Erythroblast (primary cell): Measurements from ENCODE around the gene PRTG.
"Not testable (repeated sequence)": the region's sequence is repeated elsewhere in the genome, so short reads cannot be mapped to it uniquely, and the experiment has no call there.

Experiments used
- DNase-seq, 2 experiments: peaks; one replicate each; lab custom pipeline; 2025; lab: John Stamatoyannopoulos, UW
- GATA1 ChIP-seq: IDR thresholded peaks from 2 replicates; pipeline ENCODE4 v1.6.1; 2011; ENCODE audit warnings: low read depth, mild to moderate bottlenecking, control low read depth, low read length, moderate library complexity
- POLR2A ChIP-seq: IDR thresholded peaks from 2 replicates; pipeline ENCODE4 v1.6.1; 2011; ENCODE audit warnings: mild to moderate bottlenecking, low read length

PRTG gene

DNA sequence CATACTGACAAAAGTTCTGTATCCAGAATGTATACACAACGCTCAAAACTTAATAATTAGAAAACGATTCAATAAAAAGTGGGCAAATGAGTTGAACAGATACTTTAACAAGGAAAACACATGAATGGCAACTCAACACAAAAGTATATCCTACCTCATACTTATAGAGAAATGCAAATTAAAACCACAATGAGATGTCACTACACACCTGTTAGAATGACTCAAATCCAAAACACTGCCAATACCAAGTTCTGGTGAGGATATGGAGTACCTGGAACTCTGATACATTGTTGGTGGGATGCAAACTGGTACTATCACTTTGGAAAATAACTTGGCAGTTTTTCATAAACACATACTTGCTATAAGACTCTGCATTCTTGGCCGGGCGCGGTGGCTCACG, 42.1 kb downstream of the PRTG start:
- TF ChIP-seq GATA1 (no peak), POLR2A (no peak)
- DNase-seq: no peak

DNA sequence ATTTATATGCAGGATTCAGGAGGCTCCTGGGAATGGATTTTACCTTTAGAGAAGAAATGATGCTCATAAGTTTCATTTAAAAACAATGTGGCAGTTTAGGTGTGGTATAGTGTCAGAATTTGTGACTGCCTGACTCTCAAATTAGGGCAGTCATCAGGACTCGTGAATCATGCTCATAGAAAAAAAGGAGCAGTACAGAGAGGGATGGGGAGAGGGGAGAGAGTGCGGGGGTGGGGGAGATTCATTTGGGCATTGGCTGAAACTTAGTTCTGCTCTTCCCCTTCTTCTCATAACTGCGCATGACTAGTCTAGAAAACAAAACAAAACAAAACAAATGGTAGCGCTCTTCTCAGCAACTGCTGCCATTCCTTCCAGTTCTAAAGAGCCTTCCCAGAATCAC, 44.3 kb downstream of the PRTG start:
- DNase-seq: no peak
- no peak for TF ChIP-seq POLR2A

GRCh38 chr15:55696221-55696620, 46.7 kb downstream of the PRTG start:
- TF ChIP-seq GATA1: no peak
- TF ChIP-seq POLR2A: no peak
- DNase-seq: no peak

DNA sequence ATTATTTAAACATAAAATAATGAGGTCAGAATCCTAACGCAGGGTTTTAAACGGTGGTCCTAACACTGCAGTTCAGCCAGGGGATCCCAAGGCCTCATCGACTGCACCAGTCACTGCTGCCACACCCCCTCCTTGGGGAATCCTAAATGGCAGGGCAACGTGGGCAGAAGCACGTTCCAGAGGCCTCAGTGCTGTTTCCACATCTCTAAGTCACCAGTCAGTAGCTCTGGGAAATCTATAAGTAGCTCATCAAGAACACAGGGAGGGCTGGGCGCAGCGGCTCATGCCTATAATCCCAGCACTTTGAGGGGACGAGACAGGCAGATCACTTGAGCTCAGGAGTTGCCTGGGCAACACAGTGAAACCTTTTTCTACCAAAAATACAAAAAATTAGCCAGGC, 47.5 kb downstream of the PRTG start:
- TF ChIP-seq GATA1: no peak

DNA sequence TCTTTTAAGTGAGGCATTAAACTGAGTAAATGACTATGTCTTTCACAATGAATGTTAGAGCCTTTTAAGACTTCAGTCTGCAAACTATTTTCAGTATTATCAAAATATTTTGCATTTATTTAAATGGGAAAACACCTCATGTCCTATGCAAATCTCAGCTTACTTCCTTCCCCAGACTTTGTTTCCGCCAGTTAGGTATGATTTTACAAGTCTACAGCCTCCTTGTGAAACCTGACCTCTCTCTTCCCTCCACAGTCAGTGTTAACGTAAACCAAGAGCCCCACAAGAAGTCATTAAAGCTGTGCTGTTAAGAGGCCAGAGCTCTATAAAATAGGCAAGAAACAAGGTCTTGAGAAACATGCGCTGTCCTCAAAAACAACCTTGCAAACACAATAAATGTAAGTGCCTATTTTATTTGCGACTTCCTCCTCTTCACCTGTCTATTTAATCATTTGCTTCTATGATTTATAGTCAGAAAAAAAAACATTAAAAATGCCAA, 48.3 kb downstream of the PRTG start:
- DNase-seq: no peak

More for the DNA sequence above, 47.5 kb downstream of the PRTG start:
- DNase-seq: no peak

GRCh38 chr15:55693116-55693515, 49.8 kb downstream of the PRTG start:
- not testable (repeated sequence) for DNase-seq

More for the DNA sequence above, 48.3 kb downstream of the PRTG start:
- TF ChIP-seq POLR2A (no peak), GATA1 (no peak)

GRCh38 chr15:55687792-55688191, 55.2 kb downstream of the PRTG start:
- DNase-seq: no peak
- no peak for TF ChIP-seq POLR2A
- no peak for TF ChIP-seq GATA1

DNA sequence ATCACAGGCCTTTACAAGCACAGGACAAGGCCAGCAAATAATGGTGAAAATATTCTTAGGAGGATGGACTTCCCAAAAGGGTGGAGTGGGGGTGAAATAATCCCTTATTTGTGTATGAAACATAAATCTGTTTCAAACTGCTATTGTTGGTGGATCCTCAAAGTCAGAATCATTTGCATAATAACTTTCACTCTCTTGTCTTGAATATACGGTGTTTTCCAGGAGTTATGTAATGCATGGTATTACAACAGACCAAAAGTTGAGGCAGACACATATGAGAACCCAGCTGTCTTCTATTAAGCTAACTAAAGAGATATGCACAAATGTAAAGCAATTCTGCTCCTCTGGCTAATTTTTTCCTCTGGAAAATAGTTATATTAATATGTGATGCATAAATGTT, 57.7 kb downstream of the PRTG start:
- DNase-seq: no peak
- TF ChIP-seq POLR2A: no peak
- TF ChIP-seq GATA1: no peak

DNA sequence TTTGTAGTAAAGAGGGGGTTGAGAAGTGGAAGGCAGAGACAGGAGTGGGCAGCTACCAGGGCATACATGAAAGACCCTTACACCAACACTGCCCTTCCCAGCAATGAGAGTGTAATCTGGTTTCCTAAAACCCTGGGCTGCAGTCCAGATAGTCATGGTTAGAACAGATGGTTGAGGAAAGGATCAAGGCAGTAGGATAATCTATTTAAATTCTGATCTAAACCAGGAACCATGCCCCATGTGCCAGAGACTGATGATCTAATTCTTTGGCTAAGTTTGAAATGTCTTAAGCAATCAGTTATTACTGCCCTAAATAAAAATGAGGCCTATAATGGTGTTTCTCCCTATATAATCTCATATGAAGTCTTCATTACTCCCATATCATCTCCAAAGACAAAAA, 59.6 kb downstream of the PRTG start:
- DNase-seq: no peak
- TF ChIP-seq GATA1 (no peak), POLR2A (no peak)

DNA sequence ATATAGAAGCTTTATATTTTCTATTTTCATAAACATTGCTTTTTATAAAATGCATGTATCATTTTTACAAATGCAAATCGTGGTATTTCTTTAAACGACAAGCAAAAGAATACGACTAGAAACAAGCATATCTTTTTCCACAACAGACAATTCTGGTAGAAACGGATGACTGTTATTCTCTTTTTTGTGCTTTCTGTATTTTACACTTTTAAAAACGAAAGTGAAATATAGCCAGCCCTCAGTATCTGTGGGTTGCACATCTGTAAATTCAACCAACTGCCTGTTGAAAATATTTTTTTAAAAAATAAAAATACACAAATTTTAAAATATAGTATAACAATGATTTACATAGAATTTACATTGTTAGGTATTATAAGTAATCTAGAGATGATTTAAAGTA, 61.3 kb downstream of the PRTG start:
- no peak for TF ChIP-seq GATA1
- TF ChIP-seq POLR2A: no peak
- DNase-seq: no peak

DNA sequence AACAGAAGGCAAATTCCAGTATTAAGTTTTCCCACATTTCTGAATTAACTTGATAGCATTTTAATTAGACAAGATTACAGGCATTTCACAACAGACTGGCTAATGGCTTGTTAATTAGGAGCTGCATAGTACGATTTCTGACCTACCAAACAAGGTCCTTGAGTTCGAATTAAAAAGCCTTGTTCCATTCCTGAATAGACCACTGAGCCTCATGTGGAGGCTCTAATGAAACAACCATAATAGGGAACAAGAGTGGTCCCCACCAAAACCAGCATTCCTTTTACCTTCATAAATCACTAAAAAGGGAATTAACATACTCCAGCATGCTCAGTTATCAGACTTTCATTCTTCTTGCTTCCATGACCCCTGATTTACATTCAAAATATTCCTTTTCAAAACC, 66.4 kb downstream of the PRTG start:
- TF ChIP-seq GATA1: no peak
- no peak for TF ChIP-seq POLR2A
- DNase-seq: no peak

DNA sequence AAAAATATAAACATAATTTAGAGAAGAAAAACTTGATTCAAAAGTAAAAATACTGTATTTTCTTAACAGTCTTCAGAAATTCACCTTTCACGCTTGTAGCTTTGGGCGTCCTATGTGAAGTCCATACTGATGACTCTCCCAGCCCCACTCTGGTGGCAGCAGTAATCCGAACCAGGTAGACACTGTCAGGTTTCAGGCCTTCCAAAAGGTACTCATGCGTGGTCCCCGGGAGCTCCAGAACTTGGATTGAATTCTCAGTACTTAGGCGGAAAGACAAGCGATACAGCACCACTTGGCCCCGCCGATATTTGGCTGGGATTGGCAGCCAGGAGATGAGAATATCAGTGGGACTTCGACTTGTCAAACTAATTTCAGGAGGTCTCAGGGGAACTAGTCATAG, 69.7 kb downstream of the PRTG start:
- DNase-seq: no peak

GRCh38 chr15:55669270-55669669, 73.7 kb downstream of the PRTG start:
- TF ChIP-seq GATA1 (no peak), POLR2A (no peak)

More for the DNA sequence above, 69.7 kb downstream of the PRTG start:
- no peak for TF ChIP-seq GATA1
- no peak for TF ChIP-seq POLR2A

DNA sequence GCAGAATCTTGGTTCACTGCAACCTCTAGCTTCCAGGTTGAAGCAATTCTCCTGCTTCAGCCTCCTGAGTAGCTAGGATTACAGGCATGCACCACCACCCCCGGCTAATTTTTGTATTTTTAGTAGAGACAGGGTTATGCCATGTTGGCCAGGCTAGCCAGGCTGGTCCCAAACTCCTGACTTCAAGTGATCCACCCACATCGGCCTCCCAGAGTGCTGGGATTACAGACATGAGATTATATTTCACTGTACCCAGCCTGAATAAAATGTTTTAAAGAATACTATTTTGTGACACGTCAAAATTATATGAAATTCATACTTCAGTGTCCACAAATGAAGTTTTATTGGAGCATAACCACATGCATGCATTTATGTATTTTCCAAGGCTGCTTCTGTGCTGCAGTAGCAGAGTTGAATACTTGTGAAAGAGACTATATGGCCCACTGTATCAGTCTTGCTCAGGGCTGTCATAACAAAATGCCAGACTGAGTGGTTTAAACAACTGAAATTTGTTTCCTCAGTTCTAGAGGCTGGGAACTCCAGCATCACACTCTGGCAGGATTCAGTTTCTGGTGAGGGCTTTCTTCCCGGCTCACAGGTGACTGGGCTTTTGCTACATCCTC, 77.2 kb downstream of the PRTG start:
- no peak for TF ChIP-seq POLR2A
- TF ChIP-seq GATA1: no peak
- no peak for DNase-seq

More at GRCh38 chr15:55669270-55669669, 73.7 kb downstream of the PRTG start:
- DNase-seq: no peak

- no peak for TF ChIP-seq GATA1
- TF ChIP-seq POLR2A: no peak
- DNase-seq: no peak
Observed at GRCh38 chr15:55661428-55661827, 81.5 kb downstream of the PRTG start.
